Measurements from ENCODE around the gene HIRA. TPM values are rescaled to one million over a fixed set of nuclear protein-coding genes. Genes with fewer than 3 reads are reported as not detected.

The HIRA gene
- total and polyA plus RNA-seq, 8 donors: 6.4 to 47.2 (median 12.6) TPM

DNA sequence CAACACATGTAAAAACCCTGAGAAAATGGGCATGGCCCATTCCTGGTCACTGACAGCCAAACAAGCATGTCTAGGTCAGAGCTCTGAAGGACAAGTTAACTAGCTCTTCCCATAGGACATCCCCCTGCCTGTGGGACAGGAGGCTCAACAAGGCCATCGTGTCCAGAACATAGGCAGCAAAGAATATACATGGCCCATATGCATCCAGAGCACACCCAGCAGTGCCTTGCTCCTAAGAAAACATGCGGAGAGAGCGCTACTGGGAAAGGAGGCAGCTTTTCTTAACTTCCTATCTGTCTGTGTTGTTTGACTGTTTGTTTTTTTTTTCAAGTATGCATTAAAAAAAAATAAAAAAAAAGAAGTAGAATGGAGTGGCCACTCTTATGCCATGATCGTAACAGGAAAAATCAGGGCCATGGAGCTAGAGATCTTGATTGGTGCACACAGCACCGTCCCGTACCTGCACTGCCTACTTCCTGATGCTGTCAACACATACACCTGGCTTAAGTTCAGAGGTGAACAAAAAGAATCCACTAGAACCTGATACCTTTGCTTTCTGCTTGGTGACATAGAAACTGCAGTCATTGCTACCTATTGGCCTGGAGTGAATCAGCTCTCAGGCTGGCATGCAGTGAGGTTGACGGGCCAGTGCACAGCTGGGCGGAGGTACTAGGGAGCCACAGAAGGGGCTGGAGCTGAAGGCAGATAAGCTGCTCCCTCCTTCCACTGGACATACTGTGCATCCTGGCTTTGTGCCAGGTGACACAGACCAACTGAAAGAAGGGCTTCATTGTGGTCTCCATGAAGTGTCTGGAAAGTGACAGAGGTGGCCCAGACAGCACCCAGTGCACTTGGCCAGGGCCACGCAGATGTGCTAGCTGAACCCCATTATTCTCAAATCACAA, 35.6 kb upstream of the HIRA start:
- Histone ChIP-seq H3K36me3 (peaks cover 95 to 100% (median 100%) of the 10 kb centered on the region in 4 donors), H3K4me1 (no peaks in the 10 kb centered on the region), H3K27ac (no peak overlapping the region), H3K4me3 (no peak overlapping the region), H3K9me3 (no peaks in the 10 kb centered on the region), H3K27me3 (no peaks in the 10 kb centered on the region)
- intact Hi-C loops (cut with DNase I; ENCODE audit: low total_unique reads): no loop called here
- 94 to 95% (median 94%) methylated on average over 9 of the region's 9 CpGs for whole genome bisulfite sequencing, 5 donors
- DNase-seq: no peak
- TF ChIP-seq EP300 (IDR thresholded peaks at IDR 0.05): no peak
- no peak for TF ChIP-seq POLR2AphosphoS5 (IDR thresholded peaks at IDR 0.05)
- TF ChIP-seq POLR2A (IDR thresholded peaks at IDR 0.05): no peak
- TF ChIP-seq, protein P1, sequence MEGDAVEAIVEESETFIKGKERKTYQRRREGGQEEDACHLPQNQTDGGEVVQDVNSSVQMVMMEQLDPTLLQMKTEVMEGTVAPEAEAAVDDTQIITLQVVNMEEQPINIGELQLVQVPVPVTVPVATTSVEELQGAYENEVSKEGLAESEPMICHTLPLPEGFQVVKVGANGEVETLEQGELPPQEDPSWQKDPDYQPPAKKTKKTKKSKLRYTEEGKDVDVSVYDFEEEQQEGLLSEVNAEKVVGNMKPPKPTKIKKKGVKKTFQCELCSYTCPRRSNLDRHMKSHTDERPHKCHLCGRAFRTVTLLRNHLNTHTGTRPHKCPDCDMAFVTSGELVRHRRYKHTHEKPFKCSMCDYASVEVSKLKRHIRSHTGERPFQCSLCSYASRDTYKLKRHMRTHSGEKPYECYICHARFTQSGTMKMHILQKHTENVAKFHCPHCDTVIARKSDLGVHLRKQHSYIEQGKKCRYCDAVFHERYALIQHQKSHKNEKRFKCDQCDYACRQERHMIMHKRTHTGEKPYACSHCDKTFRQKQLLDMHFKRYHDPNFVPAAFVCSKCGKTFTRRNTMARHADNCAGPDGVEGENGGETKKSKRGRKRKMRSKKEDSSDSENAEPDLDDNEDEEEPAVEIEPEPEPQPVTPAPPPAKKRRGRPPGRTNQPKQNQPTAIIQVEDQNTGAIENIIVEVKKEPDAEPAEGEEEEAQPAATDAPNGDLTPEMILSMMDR (IDR thresholded peaks at IDR 0.05): no peak

DNA sequence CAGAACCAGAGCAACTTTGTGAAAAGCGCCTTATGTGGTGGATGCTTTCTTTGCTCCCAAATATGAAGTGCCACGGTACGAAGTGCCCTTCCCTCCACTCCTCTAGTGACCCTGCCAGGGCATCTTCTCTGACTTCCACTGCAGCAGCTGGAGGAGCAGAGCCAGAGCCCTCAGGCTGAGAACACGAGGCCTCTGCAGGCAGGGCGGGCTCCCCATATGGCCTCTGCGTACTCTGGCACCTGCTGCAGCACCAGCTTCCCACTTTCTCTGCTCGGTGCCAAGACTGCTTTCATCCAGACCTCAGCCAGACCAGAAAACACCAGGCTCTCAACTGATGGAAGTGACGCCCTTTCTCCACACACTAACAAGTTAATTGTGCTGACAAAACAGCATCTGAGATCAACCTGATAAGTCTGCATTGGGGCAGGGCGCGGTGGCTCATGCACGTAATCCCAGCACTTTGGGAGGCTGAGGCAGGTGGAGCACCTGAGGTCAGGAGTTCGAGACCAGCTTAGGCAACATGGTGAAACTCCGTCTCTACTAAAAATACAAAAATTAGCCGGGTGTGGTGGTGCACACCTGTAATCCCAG, 34.7 kb upstream of the HIRA start:
- H3K4me1 ChIP-seq: no peaks in the 10 kb centered on the region
- WGBS, 5 donors: 76 to 89% (median 81%) methylated on average over 11 to 14 of the region's 14 CpGs
- DNase-seq: no peak
- H3K4me3 ChIP-seq: no peak overlapping the region
- TF ChIP-seq EP300 (IDR thresholded peaks at IDR 0.05) (no peak), POLR2A (IDR thresholded peaks at IDR 0.05) (no peak), POLR2AphosphoS5 (IDR thresholded peaks at IDR 0.05) (no peak)
- TF ChIP-seq, protein P1 (IDR thresholded peaks at IDR 0.05): no peak
- no peaks in the 10 kb centered on the region for H3K27me3 ChIP-seq
- H3K9me3 ChIP-seq: no peaks in the 10 kb centered on the region
- H3K36me3 ChIP-seq: peaks cover 94 to 100% (median 99%) of the 10 kb centered on the region in 4 donors
- intact Hi-C loops (cut with DNase I; ENCODE audit: low total_unique reads): no loop called here
- no peak overlapping the region for H3K27ac ChIP-seq

DNA sequence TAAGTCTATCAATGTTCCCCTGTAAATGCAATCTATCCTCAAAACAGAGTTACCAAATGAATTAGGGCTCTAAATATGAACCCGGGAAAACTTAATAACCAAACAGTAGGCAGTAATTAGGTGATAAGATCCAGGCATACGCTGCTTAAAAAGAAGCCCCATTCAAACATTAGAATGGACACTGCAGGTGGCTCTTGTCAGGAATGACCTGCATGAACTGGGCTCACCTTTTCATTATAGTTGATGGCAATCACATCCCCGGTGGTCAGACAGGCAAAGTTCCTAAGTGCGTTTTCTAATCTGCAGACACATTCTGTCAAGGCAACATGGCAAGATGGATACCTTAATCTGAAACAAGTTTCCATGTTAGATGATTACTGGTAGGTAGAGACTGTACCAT, 33.4 kb upstream of the HIRA start:
- H3K27ac ChIP-seq: no peak overlapping the region
- DNase-seq: no peak
- no peak for TF ChIP-seq EP300 (IDR thresholded peaks at IDR 0.05)
- TF ChIP-seq, protein P1 (IDR thresholded peaks at IDR 0.05): no peak
- intact Hi-C loops (cut with DNase I; ENCODE audit: low total_unique reads): no loop called here
- H3K36me3 ChIP-seq: peaks cover 85 to 100% (median 99%) of the 10 kb centered on the region in 4 donors
- H3K4me1 ChIP-seq: no peaks in the 10 kb centered on the region
- no peaks in the 10 kb centered on the region for H3K9me3 ChIP-seq
- 76 to 85% (median 81%) methylated on average over 4 of the region's 4 CpGs for WGBS, 5 donors
- no peak overlapping the region for H3K4me3 ChIP-seq
- H3K27me3 ChIP-seq: no peaks in the 10 kb centered on the region

DNA sequence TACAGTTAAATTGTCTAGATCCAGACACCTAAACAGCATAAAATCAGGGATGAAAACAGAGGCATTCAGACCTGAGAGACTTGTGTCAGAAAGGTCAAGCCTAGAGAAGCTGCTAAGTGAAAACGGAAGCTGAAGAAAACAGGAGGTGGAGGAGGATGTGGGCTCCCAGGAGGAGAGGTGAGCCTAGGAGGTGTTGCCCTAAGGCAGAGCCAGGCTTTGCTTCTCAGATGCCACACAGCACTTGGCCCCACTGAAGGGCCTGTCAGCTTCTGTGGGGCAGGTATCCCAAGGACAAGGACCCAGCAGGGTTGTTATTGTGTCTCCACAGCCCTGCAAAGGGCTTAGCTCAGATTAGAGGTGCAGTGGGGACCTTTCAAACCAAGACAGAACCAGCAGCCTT, 33.0 kb upstream of the HIRA start:
- no peak for TF ChIP-seq POLR2A (IDR thresholded peaks at IDR 0.05)
- TF ChIP-seq, protein P1 (IDR thresholded peaks at IDR 0.05): no peak
- TF ChIP-seq POLR2AphosphoS5 (IDR thresholded peaks at IDR 0.05): no peak
- TF ChIP-seq EP300 (IDR thresholded peaks at IDR 0.05): no peak
- Histone ChIP-seq H3K4me1 (no peaks in the 10 kb centered on the region), H3K4me3 (no peak overlapping the region), H3K27me3 (no peaks in the 10 kb centered on the region), H3K27ac (no peak overlapping the region), H3K36me3 (peaks cover 81 to 100% (median 99%) of the 10 kb centered on the region in 4 donors), H3K9me3 (no peaks in the 10 kb centered on the region)
- intact Hi-C loops (cut with DNase I; ENCODE audit: low total_unique reads): no loop called here
- no peak for DNase-seq
- 40 to 79% (median 69%) methylated on average over 1 of the region's 1 CpG for WGBS, 5 donors

Data from stomach (tissue), 9 donors.